K562 (cell line): ENCODE measurements around the gene RIPOR1. TPM values are rescaled to one million over a fixed set of nuclear protein-coding genes. Genes with fewer than 3 reads are reported as not detected.

ENCODE experiments used
- CHD2 ChIP-seq: IDR thresholded peaks from 2 replicates; pipeline ENCODE4 v1.6.1; 2011; ENCODE audit warnings: low read depth, low read length
- CREB1 ChIP-seq, 2 experiments: sonication (generic) in 1 of 2; formaldehyde crosslinking in 1 of 2; IDR thresholded peaks; 2 replicates each; pipeline versions ENCODE4 v1.6.1 to v1.8.0; 2012 to 2022; ENCODE audit warnings: inconsistent platforms in 1 of 2, mild to moderate bottlenecking in 1 of 2, missing genetic modification reagents in 1 of 2, moderate library complexity in 1 of 2
- JUN ChIP-seq, 2 experiments: sonication (generic) in 1 of 2; formaldehyde crosslinking in 1 of 2; IDR thresholded peaks; 2 replicates each; pipeline versions ENCODE4 v1.6.1 to v1.8.0; 2012 to 2022; ENCODE audit warnings: borderline replicate concordance in 2 of 2, mild to moderate bottlenecking in 2 of 2, improper control_type of control experiment in 1 of 2, low read depth in 1 of 2, low read length in 1 of 2, missing genetic modification reagents in 1 of 2
- KAT7 ChIP-seq: sonication (generic); formaldehyde crosslinking; IDR thresholded peaks from 2 replicates; pipeline ENCODE4 v1.8.0; 2022; ENCODE audit warnings: missing genetic modification reagents, mild to moderate bottlenecking, borderline replicate concordance
- KDM1A ChIP-seq, 2 experiments: fragments of 450-650 bp; IDR thresholded peaks; 2 replicates each; pipeline ENCODE4 v1.6.1; 2016; ENCODE audit warnings: mild to moderate bottlenecking in 2 of 2
- KDM4B ChIP-seq, 2 experiments: fragments of 450-650 bp in 1 of 2; sonication (generic) in 1 of 2; IDR thresholded peaks; 2 replicates each; pipeline ENCODE4 v1.6.1; 2016 to 2017; ENCODE audit warnings: borderline replicate concordance in 2 of 2, antibody characterized with exemption in 1 of 2, low read depth in 1 of 2, mild to moderate bottlenecking in 1 of 2
- MAFK ChIP-seq: IDR thresholded peaks from 2 replicates; pipeline ENCODE4 v1.6.1; 2011; ENCODE audit warnings: low read length, improper control_type of control experiment
- NCOA6 ChIP-seq: fragments of 450-650 bp; IDR thresholded peaks from 2 replicates; pipeline ENCODE4 v1.6.1; 2017; ENCODE audit warnings: mild to moderate bottlenecking
- NR4A1 ChIP-seq, 2 experiments: fragments of 250-450 bp in 1 of 2; fragments of 450-650 bp in 1 of 2; sonication (Bioruptor Pico) in 1 of 2; IDR thresholded peaks; 2 replicates each; pipeline versions ENCODE4 v1.4.0 to v1.6.1; 2016 to 2020; ENCODE audit warnings: mild to moderate bottlenecking in 2 of 2, missing compliant biosample characterization in 1 of 2, missing genetic modification characterization in 1 of 2, moderate library complexity in 1 of 2
- PCBP2 ChIP-seq: fragments of 200-400 bp; formaldehyde crosslinking; IDR thresholded peaks from 2 replicates; pipeline ENCODE4 v1.6.1; 2018; ENCODE audit warnings: low read length, low read depth, mild to moderate bottlenecking, moderate library complexity; ENCODE audit not compliant: poor library complexity, severe bottlenecking
- PYGO2 ChIP-seq: fragments of 450-650 bp; IDR thresholded peaks from 2 replicates; pipeline ENCODE4 v1.6.1; 2016; ENCODE audit warnings: mild to moderate bottlenecking, missing genetic modification characterization, moderate library complexity, missing compliant biosample characterization
- RCOR1 ChIP-seq, 2 experiments: IDR thresholded peaks; 2 replicates each; pipeline ENCODE4 v1.6.1; 2012; ENCODE audit warnings: low read depth in 2 of 2, low read length in 2 of 2, borderline replicate concordance in 1 of 2, improper control_type of control experiment in 1 of 2
- SMARCA4 ChIP-seq: fragments of 450-650 bp; IDR thresholded peaks from 2 replicates; pipeline ENCODE4 v1.6.1; 2016
- TBL1XR1 ChIP-seq, 2 experiments: IDR thresholded peaks; 2 replicates each; pipeline ENCODE4 v1.6.1; 2012; ENCODE audit warnings: improper control_type of control experiment in 2 of 2, low read length in 2 of 2, mild to moderate bottlenecking in 1 of 2
- ZC3H11A ChIP-seq: IDR thresholded peaks from 2 replicates; pipeline ENCODE4 v1.6.1; 2012; ENCODE audit warnings: low read depth, low read length, improper control_type of control experiment
- ZFP36 ChIP-seq: fragments of 150-350 bp; IDR thresholded peaks from 2 replicates; pipeline ENCODE4 v1.6.1; 2018; ENCODE audit warnings: low read length, low read depth; ENCODE audit not compliant: partially characterized antibody
- ZSCAN29 ChIP-seq: fragments of 450-650 bp; IDR thresholded peaks from 2 replicates; pipeline ENCODE4 v1.6.1; 2017
- polyA plus RNA-seq, 8 experiments: library from polyadenylated mRNA; depleted of rRNA in 4 of 8; stranded (reverse) in 5 of 8; unstranded in 3 of 8; fragments of >200 nt; fragmentation: Nextera tagmentation in 2 of 8; fragmentation: Illumina TruSeq in 1 of 8; extraction: Ambion mirVana in 2 of 8; extraction: Trizol in 1 of 8; gene quantifications; 2 replicates each; pipeline versions ENCODE4 v1.2.1 to v1.2.3, GENCODE V29; 2011 to 2014; ENCODE audit warnings: inconsistent platforms in 1 of 8, missing spikeins in 1 of 8
- total RNA-seq, 7 experiments: library from RNA; depleted of rRNA in 6 of 7; stranded (reverse); fragments of >200 nt in 6 of 7; fragmentation: Illumina TruSeq in 2 of 7; extraction: Trizol in 2 of 7; gene quantifications; 2 replicates each; pipeline versions ENCODE4 v1.2.1 to v1.2.3, GENCODE V29; 2011 to 2021; ENCODE audit warnings: low replicate concordance in 1 of 7
- TF ChIP-seq, protein P1 (sequence below), 2 experiments: fragments of 450-650 bp; formaldehyde crosslinking in 1 of 2; IDR thresholded peaks; 2 replicates each; pipeline versions ENCODE4 v1.4.0 to v1.6.1; 2014 to 2020; ENCODE audit warnings: mild to moderate bottlenecking in 2 of 2, borderline replicate concordance in 1 of 2, low read depth in 1 of 2
- TF ChIP-seq, protein P2 (sequence below): fragments of 450-650 bp; formaldehyde crosslinking; IDR thresholded peaks from 2 replicates; pipeline ENCODE4 v1.4.0; 2022; ENCODE audit warnings: missing genetic modification characterization

Gene RIPOR1
- total and polyA plus RNA-seq, 9 of the 15 experiments (the other 6 are each of a cell fraction or from before 2014, with no cell fraction given), result 0.36 to 31.1 (median 3.0) TPM

DNA sequence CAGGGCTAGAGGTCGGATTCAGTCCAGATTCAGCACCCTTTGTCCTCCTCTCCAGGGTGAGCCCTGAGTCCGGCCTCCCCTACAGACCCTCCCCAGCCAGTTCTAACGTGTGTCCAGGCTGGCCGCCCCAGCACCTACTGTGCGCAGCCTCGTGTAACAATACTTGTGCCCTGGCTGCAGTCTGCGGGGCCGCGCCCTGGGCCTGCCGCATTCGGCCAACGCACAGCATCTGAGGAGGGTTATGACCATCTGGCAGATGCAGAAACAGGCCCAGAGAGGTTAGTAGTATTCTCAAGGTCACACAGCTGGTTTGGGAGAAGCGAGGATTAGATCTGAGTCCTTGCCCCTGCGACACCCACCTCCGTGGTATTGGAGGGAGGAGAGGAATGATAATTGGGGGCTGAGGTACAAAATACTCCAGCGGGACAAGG lies 968 bp downstream of the RIPOR1 start (continued):
- TF ChIP-seq, protein P1, sequence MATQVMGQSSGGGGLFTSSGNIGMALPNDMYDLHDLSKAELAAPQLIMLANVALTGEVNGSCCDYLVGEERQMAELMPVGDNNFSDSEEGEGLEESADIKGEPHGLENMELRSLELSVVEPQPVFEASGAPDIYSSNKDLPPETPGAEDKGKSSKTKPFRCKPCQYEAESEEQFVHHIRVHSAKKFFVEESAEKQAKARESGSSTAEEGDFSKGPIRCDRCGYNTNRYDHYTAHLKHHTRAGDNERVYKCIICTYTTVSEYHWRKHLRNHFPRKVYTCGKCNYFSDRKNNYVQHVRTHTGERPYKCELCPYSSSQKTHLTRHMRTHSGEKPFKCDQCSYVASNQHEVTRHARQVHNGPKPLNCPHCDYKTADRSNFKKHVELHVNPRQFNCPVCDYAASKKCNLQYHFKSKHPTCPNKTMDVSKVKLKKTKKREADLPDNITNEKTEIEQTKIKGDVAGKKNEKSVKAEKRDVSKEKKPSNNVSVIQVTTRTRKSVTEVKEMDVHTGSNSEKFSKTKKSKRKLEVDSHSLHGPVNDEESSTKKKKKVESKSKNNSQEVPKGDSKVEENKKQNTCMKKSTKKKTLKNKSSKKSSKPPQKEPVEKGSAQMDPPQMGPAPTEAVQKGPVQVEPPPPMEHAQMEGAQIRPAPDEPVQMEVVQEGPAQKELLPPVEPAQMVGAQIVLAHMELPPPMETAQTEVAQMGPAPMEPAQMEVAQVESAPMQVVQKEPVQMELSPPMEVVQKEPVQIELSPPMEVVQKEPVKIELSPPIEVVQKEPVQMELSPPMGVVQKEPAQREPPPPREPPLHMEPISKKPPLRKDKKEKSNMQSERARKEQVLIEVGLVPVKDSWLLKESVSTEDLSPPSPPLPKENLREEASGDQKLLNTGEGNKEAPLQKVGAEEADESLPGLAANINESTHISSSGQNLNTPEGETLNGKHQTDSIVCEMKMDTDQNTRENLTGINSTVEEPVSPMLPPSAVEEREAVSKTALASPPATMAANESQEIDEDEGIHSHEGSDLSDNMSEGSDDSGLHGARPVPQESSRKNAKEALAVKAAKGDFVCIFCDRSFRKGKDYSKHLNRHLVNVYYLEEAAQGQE (IDR thresholded peaks at IDR 0.05; ENCODE audit: borderline replicate concordance), result no peak
- TF ChIP-seq, protein P1 (CRISPR knock-in tag; IDR thresholded peaks at IDR 0.05; ENCODE audit: low read depth), result no peak
- TF ChIP-seq PYGO2 (no peak), TBL1XR1 (IDR thresholded peaks at IDR 0.05; ENCODE audit: low read length in 2 of 2) (0 out of 4 replicates have a peak, but pooled peaks of 1 of the 2 experiments have one; percentile 2), KDM1A (IDR thresholded peaks at IDR 0.05) (peak; percentile 68 to 86), PCBP2 (no peak), ZFP36 (peak; percentile 75), RCOR1 (IDR thresholded peaks at IDR 0.05; ENCODE audit: borderline replicate concordance in 1 of 2, low read depth in 2 of 2, low read length in 2 of 2) (peak in 1 of 2 experiments; percentile 40; a peak in 1 of 4 replicates), KDM4B (IDR thresholded peaks at IDR 0.05; ENCODE audit: borderline replicate concordance in 2 of 2, low read depth in 1 of 2) (0 out of 4 replicates have a peak, but pooled peaks of 1 of the 2 experiments have one; percentile 2), SMARCA4 (no peak), ZSCAN29 (no peak), CHD2 (no peak), NCOA6 (no peak), JUN (IDR thresholded peaks at IDR 0.05; ENCODE audit: borderline replicate concordance, low read depth, low read length) (no peak), JUN (CRISPR knock-in tag; IDR thresholded peaks at IDR 0.05; ENCODE audit: borderline replicate concordance) (0 out of 2 replicates have a peak, but pooled peaks have one; percentile 52), CREB1 (IDR thresholded peaks at IDR 0.05) (no peak), CREB1 (CRISPR knock-in tag; IDR thresholded peaks at IDR 0.05) (peak; percentile 10; the same call in 1 of the 2 replicates), KAT7 (CRISPR knock-in tag) (peak; percentile 47; the same call in 1 of the 2 replicates), ZC3H11A (no peak), MAFK (no peak), NR4A1 (CRISPR knock-in tag; IDR thresholded peaks at IDR 0.05) (no peak), NR4A1 (tag; IDR thresholded peaks at IDR 0.05) (no peak)
- TF ChIP-seq, protein P2, sequence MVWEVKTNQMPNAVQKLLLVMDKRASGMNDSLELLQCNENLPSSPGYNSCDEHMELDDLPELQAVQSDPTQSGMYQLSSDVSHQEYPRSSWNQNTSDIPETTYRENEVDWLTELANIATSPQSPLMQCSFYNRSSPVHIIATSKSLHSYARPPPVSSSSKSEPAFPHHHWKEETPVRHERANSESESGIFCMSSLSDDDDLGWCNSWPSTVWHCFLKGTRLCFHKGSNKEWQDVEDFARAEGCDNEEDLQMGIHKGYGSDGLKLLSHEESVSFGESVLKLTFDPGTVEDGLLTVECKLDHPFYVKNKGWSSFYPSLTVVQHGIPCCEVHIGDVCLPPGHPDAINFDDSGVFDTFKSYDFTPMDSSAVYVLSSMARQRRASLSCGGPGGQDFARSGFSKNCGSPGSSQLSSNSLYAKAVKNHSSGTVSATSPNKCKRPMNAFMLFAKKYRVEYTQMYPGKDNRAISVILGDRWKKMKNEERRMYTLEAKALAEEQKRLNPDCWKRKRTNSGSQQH (CRISPR knock-in tag), result no peak
